ENCODE results near the gene SMARCC2.

SMARCC2 gene

GRCh38 chr12:56154246-56154771 is 35.0 kb downstream of the SMARCC2 start:
- TF ChIP-seq TAF1 (IDR thresholded peaks at IDR 0.05; ENCODE audit: borderline replicate concordance, insufficient read depth, low read length) = no peak
- TF ChIP-seq POLR2AphosphoS5 (IDR thresholded peaks at IDR 0.05; ENCODE audit: low read depth, low read length) = no peak
- TF ChIP-seq FOXP2 (optimal IDR thresholded peaks at IDR 0.05; ENCODE audit: borderline replicate concordance, extremely low read depth, extremely low read length, insufficient read depth) = no peak
- TF ChIP-seq SIN3A (IDR thresholded peaks at IDR 0.05; ENCODE audit: borderline replicate concordance, insufficient read depth, low read length) = no peak
- TF ChIP-seq REST (IDR thresholded peaks at IDR 0.05; ENCODE audit: insufficient read depth in 1 of 2, low read depth in 2 of 2, low read length in 2 of 2) = no peak

GRCh38 chr12:56153678-56154065 is 35.6 kb downstream of the SMARCC2 start:
- TF ChIP-seq POLR2AphosphoS5 (IDR thresholded peaks at IDR 0.05; ENCODE audit: low read depth, low read length) (no peak), SIN3A (IDR thresholded peaks at IDR 0.05; ENCODE audit: borderline replicate concordance, insufficient read depth, low read length) (no peak), TAF1 (IDR thresholded peaks at IDR 0.05; ENCODE audit: borderline replicate concordance, insufficient read depth, low read length) (no peak), REST (IDR thresholded peaks at IDR 0.05; ENCODE audit: insufficient read depth in 1 of 2, low read depth in 2 of 2, low read length in 2 of 2) (no peak), FOXP2 (optimal IDR thresholded peaks at IDR 0.05; ENCODE audit: borderline replicate concordance, extremely low read depth, extremely low read length, insufficient read depth) (no peak)

- no peak for TF ChIP-seq SIN3A (IDR thresholded peaks at IDR 0.05; ENCODE audit: borderline replicate concordance, insufficient read depth, low read length)
- no peak for TF ChIP-seq TAF1 (IDR thresholded peaks at IDR 0.05; ENCODE audit: borderline replicate concordance, insufficient read depth, low read length)
- TF ChIP-seq FOXP2 (optimal IDR thresholded peaks at IDR 0.05; ENCODE audit: borderline replicate concordance, extremely low read depth, extremely low read length, insufficient read depth) = no peak
- no peak for TF ChIP-seq POLR2AphosphoS5 (IDR thresholded peaks at IDR 0.05; ENCODE audit: low read depth, low read length)
- no peak for TF ChIP-seq REST (IDR thresholded peaks at IDR 0.05; ENCODE audit: insufficient read depth in 1 of 2, low read depth in 2 of 2, low read length in 2 of 2)
These were observed 36.3 kb downstream of the SMARCC2 start for GRCh38 chr12:56152756-56153677.

- TF ChIP-seq SIN3A (IDR thresholded peaks at IDR 0.05; ENCODE audit: borderline replicate concordance, insufficient read depth, low read length) (peak; percentile 59; the same call in 1 of the 2 replicates), FOXP2 (optimal IDR thresholded peaks at IDR 0.05; ENCODE audit: borderline replicate concordance, extremely low read depth, extremely low read length, insufficient read depth) (peak; percentile 96), TAF1 (IDR thresholded peaks at IDR 0.05; ENCODE audit: borderline replicate concordance, insufficient read depth, low read length) (0 out of 2 replicates have a peak, but pooled peaks have one; percentile 15), POLR2AphosphoS5 (IDR thresholded peaks at IDR 0.05; ENCODE audit: low read depth, low read length) (peak; percentile 84), REST (IDR thresholded peaks at IDR 0.05; ENCODE audit: insufficient read depth in 1 of 2, low read depth in 2 of 2, low read length in 2 of 2) (no peak)
These were observed 37.0 kb downstream of the SMARCC2 start, which contains the start of gene MYL6B for GRCh38 chr12:56152132-56152755. MYL6B (plus strand) TSS chr12:56152587; CDS start chr12:56153919, 1,332 bp downstream.
